Hematopoietic multipotent progenitor cell treated with erythropoietin and hydrocortisone succinate and interleukin-3 and kit ligand, for 17 days (in vitro differentiated cells): ENCODE measurements around the gene SPINT4.

ENCODE experiments used
- DNase-seq: peaks from one replicate; pipeline ENCODE4 v3.0.0-alpha.2; 2015; ENCODE audit warnings: low spot score

The SPINT4 gene

DNA sequence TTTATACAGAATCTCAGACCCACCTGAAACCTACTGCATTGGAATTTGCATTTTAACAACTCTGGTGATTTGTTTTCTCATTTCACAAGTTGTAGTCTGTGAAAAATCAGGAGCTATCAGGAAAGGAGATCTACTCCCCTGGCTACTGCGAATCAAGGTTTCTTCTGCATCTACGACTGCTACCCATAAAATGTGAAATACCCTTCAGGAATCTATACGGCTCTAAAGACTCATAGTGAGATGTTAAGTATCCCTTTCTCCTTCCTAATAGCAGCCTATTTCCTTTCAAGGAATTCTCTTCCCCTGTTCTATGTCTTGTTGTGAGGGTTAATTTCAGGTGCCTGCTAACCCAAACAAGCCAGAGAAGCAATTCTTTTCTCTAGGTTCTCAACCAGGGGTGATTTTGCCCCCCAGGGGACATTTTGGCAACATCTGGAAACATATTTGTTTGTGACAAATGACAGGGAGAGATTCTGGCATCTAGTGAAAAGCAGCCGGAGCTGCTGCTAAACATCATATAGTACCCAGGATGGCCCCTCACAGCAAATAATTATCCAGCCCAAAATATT is 43.2 kb downstream of the SPINT4 start:
- no peak for DNase-seq

DNA sequence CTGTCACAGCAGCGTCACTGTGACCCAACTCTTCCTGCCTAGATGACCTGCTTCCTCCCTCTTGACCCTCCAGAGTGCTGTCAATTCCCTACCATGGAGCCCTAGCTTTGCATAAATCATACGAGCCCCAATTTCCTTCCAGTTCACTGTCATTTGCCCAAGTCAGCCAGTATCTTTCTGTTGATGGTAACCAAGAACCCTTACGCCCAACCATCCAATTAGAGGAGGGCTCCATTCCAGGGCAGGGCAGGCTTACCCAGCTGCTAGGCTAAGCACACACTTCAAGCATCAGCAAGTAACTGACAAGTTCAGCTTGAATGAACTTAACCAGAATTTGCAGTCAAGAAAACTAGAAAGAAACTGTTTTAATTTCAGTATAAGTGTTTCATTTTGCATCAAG is 43.8 kb downstream of the SPINT4 start:
- no peak for DNase-seq

DNA sequence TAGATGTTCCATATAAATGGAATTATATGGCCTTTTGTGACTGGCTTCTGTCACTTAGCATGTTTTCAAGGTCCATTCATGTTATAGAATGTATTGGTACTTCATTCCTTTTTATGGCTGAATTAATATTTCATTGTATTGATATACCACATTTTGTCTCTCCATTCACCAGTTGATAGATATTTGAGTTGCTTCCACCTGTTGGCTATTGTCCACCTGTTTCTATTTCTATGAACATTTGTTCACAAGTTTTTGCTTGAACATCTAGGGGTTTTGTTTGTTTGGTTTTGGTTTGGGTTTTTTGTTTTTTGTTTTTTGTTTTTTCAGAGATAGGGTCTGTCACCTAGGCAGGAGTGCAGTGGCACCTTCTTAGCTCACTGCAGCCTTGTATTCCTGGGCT is 46.3 kb downstream of the SPINT4 start:
- DNase-seq: no peak

DNA sequence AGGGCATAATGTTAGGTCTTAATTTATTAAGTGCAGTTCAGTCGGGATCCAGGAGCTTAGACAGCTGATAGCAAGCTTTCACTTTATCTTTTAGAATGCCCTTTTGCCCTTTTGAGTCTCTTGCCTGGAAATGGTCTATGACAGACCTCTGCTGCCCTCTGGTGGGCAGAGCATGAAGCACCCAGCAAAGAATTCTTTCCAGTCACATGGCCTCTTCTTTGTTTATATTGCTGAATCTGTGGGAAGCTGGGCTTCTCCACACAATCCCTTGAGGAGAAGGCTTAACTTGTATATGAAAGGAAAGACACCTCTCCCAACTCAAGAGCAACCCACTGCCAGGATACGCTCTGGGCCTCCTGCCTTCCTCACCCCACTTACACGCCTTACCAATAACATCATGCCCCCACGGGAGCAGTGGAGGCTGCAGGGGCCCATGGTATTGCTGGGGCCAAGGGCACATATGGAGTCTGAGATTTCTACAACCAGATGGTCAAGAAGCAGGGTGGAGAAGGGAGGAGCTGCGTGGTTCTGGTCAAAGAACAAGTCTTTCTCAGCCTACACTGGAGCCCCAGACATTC is 49.1 kb downstream of the SPINT4 start:
- peak; percentile 87 for DNase-seq

- DNase-seq: no peak
These were observed 50.5 kb downstream of the SPINT4 start for GRCh38 chr20:45772693-45773092.

DNA sequence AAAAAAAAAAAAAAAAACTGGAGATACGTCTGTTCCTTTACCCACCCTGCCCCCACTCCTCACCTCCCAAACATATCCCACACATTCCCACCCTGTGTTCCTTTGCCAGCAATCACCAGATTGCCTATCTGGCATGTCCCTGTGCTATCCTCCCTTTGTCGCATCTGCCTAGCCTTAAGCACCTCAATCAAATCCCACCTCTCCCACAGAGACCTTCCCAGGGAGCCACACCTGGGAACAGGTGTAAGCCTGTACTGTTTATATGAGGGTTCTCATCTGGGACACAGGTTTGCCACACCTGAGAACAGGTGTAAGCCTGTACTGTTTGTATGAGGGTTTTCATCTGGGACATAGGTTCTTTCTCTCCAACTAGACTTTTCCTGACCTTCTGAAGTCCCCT is 52.8 kb downstream of the SPINT4 start:
- no peak for DNase-seq

DNA sequence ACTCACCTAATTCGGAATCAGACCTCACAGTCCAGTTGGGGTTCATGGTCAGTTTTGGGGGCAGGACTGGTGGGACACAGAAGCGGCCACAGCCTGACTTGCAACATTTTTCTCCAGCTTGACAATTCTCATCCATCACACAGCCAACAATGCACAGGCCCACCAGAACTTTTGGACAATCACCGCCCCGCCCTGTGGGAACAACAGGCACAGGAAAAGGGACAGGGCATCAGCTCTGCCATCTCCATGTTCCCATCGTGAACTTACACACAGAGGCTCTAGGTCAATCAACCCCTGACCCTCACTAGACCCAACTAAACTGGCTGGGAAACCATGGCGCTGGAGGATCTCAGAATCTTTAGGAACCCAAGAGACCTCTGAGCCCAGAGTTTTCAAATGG is 53.3 kb downstream of the SPINT4 start:
- no peak for DNase-seq
